ENCODE measurements around the gene NOB1. TPM values are rescaled to one million over a fixed set of nuclear protein-coding genes. Genes with fewer than 3 reads are reported as not detected.
A peak's percentile ranks its signal among the peaks of the same experiment; 100 is the strongest.

NOB1 gene
- total RNA-seq, 1 experiment from 2014 or later = 172 TPM

GRCh38 chr16:69706256-69706974, 48.3 kb downstream of the NOB1 start:
- H3K36me3 ChIP-seq (ENCODE audit: control insufficient read depth in 1 of 2, insufficient read depth in 2 of 2, low read length in 2 of 2) = peaks cover 8 to 32% of the 10 kb centered on the region in 2 experiments; a peak in 3 of 4 replicates
- H3K27me3 ChIP-seq (ENCODE audit: insufficient read depth, low read length) = no peaks in the 10 kb centered on the region
- H3K9me3 ChIP-seq (ENCODE audit: control insufficient read depth in 1 of 2, insufficient read depth in 1 of 2, low read depth in 1 of 2, low read length in 2 of 2) = no peaks in the 10 kb centered on the region
- no peaks in the 10 kb centered on the region for H3K9me2 ChIP-seq (ENCODE audit: insufficient read depth)
- TF ChIP-seq CEBPB (IDR thresholded peaks at IDR 0.05; ENCODE audit: low read depth) (peak; percentile 71), SRF (IDR thresholded peaks at IDR 0.05; ENCODE audit: low read depth) (no peak)
- ChIA-PET POLR2A (interaction anchor here (1.3 to 1.6 kb wide), 2 partner anchors 18 to 19 kb away, joined by 3 to 5 read pairs; partner anchors contain the start of gene NQO1), CTCF (interaction anchor here (1.2 to 1.7 kb wide), 2 partner anchors 48 to 224 kb away, joined by 3 to 5 read pairs; partner anchors contain the start of gene NOB1), RAD21 (ENCODE audit: low non-redundant PET in 1 of 2, low total read pairs in 2 of 2, uncharacterized antibody in 2 of 2, unreplicated experiment in 2 of 2) (no interaction called here)
- H3K4me3 ChIP-seq (replicated peaks in 1 of 2; ENCODE audit: low read depth in 1 of 2, low read length in 2 of 2) = no peak overlapping the region
- ATAC-seq (no peak), DNase-seq (ENCODE audit: low read depth, low spot score) (no peak)
- H3K4me2 ChIP-seq (ENCODE audit: low read length) = no peak overlapping the region
- peaks cover 28 to 34% of the 10 kb centered on the region in 2 experiments for H3K4me1 ChIP-seq (ENCODE audit: control insufficient read depth in 1 of 2, insufficient read depth in 2 of 2, low read length in 2 of 2)
- H2AFZ ChIP-seq (ENCODE audit: low read depth, low read length, poor library complexity, severe bottlenecking) = no peak overlapping the region
- H3K79me2 ChIP-seq (ENCODE audit: insufficient read depth, low read length) = peaks cover 43% of the 10 kb centered on the region
- BruUV-seq (replicated peaks) = no TSS peak
- H4K20me1 ChIP-seq (ENCODE audit: insufficient read depth) = no peaks in the 10 kb centered on the region
- H3K27ac ChIP-seq (ENCODE audit: low read depth, low read length) = peak overlapping the region; percentile 3; the same call in 1 of the 2 replicates
- intact Hi-C loops (cut with micrococcal nuclease) = no loop called here
- no peak overlapping the region for H3K9ac ChIP-seq (ENCODE audit: low read length)

- Histone ChIP-seq H3K4me3 (replicated peaks in 1 of 2; ENCODE audit: low read depth in 1 of 2, low read length in 2 of 2) (no peak overlapping the region), H3K79me2 (ENCODE audit: insufficient read depth, low read length) (peaks cover 56% of the 10 kb centered on the region), H3K27me3 (ENCODE audit: insufficient read depth, low read length) (no peaks in the 10 kb centered on the region), H3K9me2 (ENCODE audit: insufficient read depth) (no peaks in the 10 kb centered on the region), H3K9me3 (ENCODE audit: control insufficient read depth in 1 of 2, insufficient read depth in 1 of 2, low read depth in 1 of 2, low read length in 2 of 2) (no peaks in the 10 kb centered on the region), H3K9ac (ENCODE audit: low read length) (no peak overlapping the region), H3K36me3 (ENCODE audit: control insufficient read depth in 1 of 2, insufficient read depth in 2 of 2, low read length in 2 of 2) (peaks cover 12 to 29% of the 10 kb centered on the region in 2 experiments; a peak in 3 of 4 replicates), H3K4me2 (ENCODE audit: low read length) (no peak overlapping the region), H2AFZ (ENCODE audit: low read depth, low read length, poor library complexity, severe bottlenecking) (no peak overlapping the region), H3K27ac (ENCODE audit: low read depth, low read length) (peak overlapping the region; percentile 18; the same call in 1 of the 2 replicates), H4K20me1 (ENCODE audit: insufficient read depth) (no peaks in the 10 kb centered on the region), H3K4me1 (ENCODE audit: control insufficient read depth in 1 of 2, insufficient read depth in 2 of 2, low read length in 2 of 2) (peaks cover 8 to 11% of the 10 kb centered on the region in 2 experiments; a peak in 3 of 4 replicates)
- intact Hi-C loops (cut with micrococcal nuclease) = no loop called here
- POLR2A ChIA-PET = interaction anchor here (1.2 kb wide), 1 partner anchor 308 kb away, joined by 3 read pairs; no protein-coding TSS in a partner anchor
- CTCF ChIA-PET = no interaction called here
- BruUV-seq (replicated peaks) = no TSS peak
- DNase-seq (ENCODE audit: low read depth, low spot score) = no peak
- ATAC-seq = no peak
- RAD21 ChIA-PET (ENCODE audit: low non-redundant PET in 1 of 2, low total read pairs in 2 of 2, uncharacterized antibody in 2 of 2, unreplicated experiment in 2 of 2) = no interaction called here
- TF ChIP-seq TCF7L2 (IDR thresholded peaks at IDR 0.05; ENCODE audit: borderline replicate concordance, extremely low read depth, insufficient read depth, insufficient read length) (no peak), RAD21 (IDR thresholded peaks at IDR 0.05; ENCODE audit: low read depth) (no peak), YY1 (IDR thresholded peaks at IDR 0.05; ENCODE audit: extremely low read depth, insufficient replicate concordance, low read depth, low read length) (no peak), ZNF274 (IDR thresholded peaks at IDR 0.05; ENCODE audit: low read depth, low read length) (no peak)
These were observed 51.1 kb downstream of the NOB1 start for GRCh38 chr16:69703638-69704037.
